PC-3 (cell line): Measurements from ENCODE around the gene GNG11. TPM values are rescaled to one million over a fixed set of nuclear protein-coding genes. Genes with fewer than 3 reads are reported as not detected.

Source experiments
- ATAC-seq: fragments of 200-7000 bp; cut with Tn5 transposase; 2 replicates; pipeline ENCODE4 v1.9.1; 2020; ENCODE audit warnings: mild to moderate bottlenecking, moderate library complexity
- BruUV-seq: library from RNA; stranded (reverse); fragments of 400-500 nt; replicated peaks from 2 replicates; lab custom pipeline; 2021; lab: Mats Ljungman, UMichigan
- CTCF ChIA-PET: fragments of 300-600 bp; sonication (Branson Sonifier 250); formaldehyde crosslinking; loops from one replicate; lab custom pipeline; 2022; ENCODE audit warnings: antibody characterized with exemption; lab: Charles Lee
- POLR2A ChIA-PET: fragments of 300-600 bp; sonication (Branson Sonifier 250); formaldehyde crosslinking; loops from one replicate; lab custom pipeline; 2022; ENCODE audit warnings: antibody characterized with exemption; ENCODE audit not compliant: unreplicated experiment; lab: Charles Lee
- DNase-seq: peaks from one replicate; pipeline ENCODE4 v3.0.0-alpha.2; 2015
- H2AFZ ChIP-seq: fragments of 300-600 bp; sonication (generic); 2 replicates; pipeline ENCODE4 v1.6.0; 2016; ENCODE audit warnings: antibody characterized with exemption, low read length
- H3F3A ChIP-seq: fragments of 300-600 bp; sonication (generic); one replicate; pipeline ENCODE4 v1.6.0; 2017; ENCODE audit warnings: antibody characterized with exemption, low read length, control low read depth, mild to moderate bottlenecking; ENCODE audit not compliant: unreplicated experiment
- H3K27ac ChIP-seq: fragments of 300-600 bp; sonication (generic); 2 replicates; pipeline ENCODE4 v1.5.1; 2016; ENCODE audit warnings: mild to moderate bottlenecking, low read length
- H3K27me3 ChIP-seq: fragments of 300-600 bp; sonication (generic); 2 replicates; pipeline ENCODE4 v1.6.1; 2016; ENCODE audit warnings: low read length, mixed read lengths
- H3K36me3 ChIP-seq: fragments of 300-600 bp; sonication (generic); 2 replicates; pipeline ENCODE4 v1.6.1; 2016; ENCODE audit warnings: low read depth, mixed run types, low read length, mixed read lengths
- H3K4me1 ChIP-seq: fragments of 300-600 bp; sonication (generic); 2 replicates; pipeline ENCODE4 v1.5.1; 2016; ENCODE audit warnings: low read length; ENCODE audit not compliant: insufficient read depth
- H3K4me2 ChIP-seq: fragments of 300-600 bp; sonication (generic); 2 replicates; pipeline ENCODE4 v1.6.0; 2016; ENCODE audit warnings: low read length
- H3K4me3 ChIP-seq: fragments of 300-600 bp; sonication (generic); 2 replicates; pipeline ENCODE4 v1.5.1; 2016; ENCODE audit warnings: mild to moderate bottlenecking, low read length, mixed read lengths
- H3K79me2 ChIP-seq: fragments of 300-600 bp; sonication (generic); 2 replicates; pipeline ENCODE4 v1.6.1; 2017; ENCODE audit warnings: low read length, mixed read lengths
- H3K9ac ChIP-seq: fragments of 300-600 bp; sonication (generic); 2 replicates; pipeline ENCODE4 v1.6.0; 2016; ENCODE audit warnings: mild to moderate bottlenecking, low read length
- H3K9me2 ChIP-seq: fragments of 300-600 bp; sonication (generic); replicated peaks from 2 replicates; pipeline ENCODE4 v1.6.1; 2016; ENCODE audit warnings: mixed run types, low read length, mixed read lengths
- H3K9me3 ChIP-seq: fragments of 300-600 bp; sonication (generic); 2 replicates; pipeline ENCODE4 v1.6.1; 2016; ENCODE audit warnings: low read length, mixed read lengths
- H4K20me1 ChIP-seq: fragments of 300-600 bp; sonication (generic); 2 replicates; pipeline ENCODE4 v1.6.1; 2016; ENCODE audit warnings: low read length, mixed read lengths
- CTCF ChIP-seq: fragments of 300-600 bp; sonication (generic); conservative IDR thresholded peaks from 2 replicates; pipeline ENCODE4 v1.5.1; 2017; ENCODE audit warnings: antibody characterized with exemption, low read depth, mild to moderate bottlenecking, low read length
- EZH2 ChIP-seq: fragments of 300-600 bp; sonication (generic); IDR thresholded peaks from one replicate; pipeline ENCODE4 v1.6.1; 2017; ENCODE audit warnings: antibody characterized with exemption, mild to moderate bottlenecking, low read length; ENCODE audit not compliant: unreplicated experiment
- EZH2phosphoT487 ChIP-seq: fragments of 300-600 bp; sonication (generic); IDR thresholded peaks from 2 replicates; pipeline ENCODE4 v1.6.1; 2018; ENCODE audit warnings: mild to moderate bottlenecking, antibody characterized with exemption, low read length, borderline replicate concordance
- intact Hi-C: fragments of 100-400 bp; cut with micrococcal nuclease; formaldehyde crosslinking; loops from 2 replicates; pipeline ENCODE4 v1.9.0; 2023
- total RNA-seq: library from RNA; depleted of rRNA; stranded (reverse); fragments of >200 nt; gene quantifications from 2 replicates; pipeline ENCODE4 v1.2.3, GENCODE V29; 2014

The GNG11 gene
- total RNA-seq, 1 experiment from 2014 or later = 3.0 TPM

GRCh38 chr7:93883078-93883916 is 38.2 kb upstream of the GNG11 start:
- ATAC-seq = no peak
- H3F3A ChIP-seq = no peaks in the 10 kb centered on the region

GRCh38 chr7:93883917-93884345 is 37.6 kb upstream of the GNG11 start:
- DNase-seq (no peak), ATAC-seq (no peak)
- intact Hi-C loops = no loop called here
- no peaks in the 10 kb centered on the region for H3K9me2 ChIP-seq
- TF ChIP-seq EZH2phosphoT487 = no peak
- TF ChIP-seq CTCF = no peak
- no peak for TF ChIP-seq EZH2
- no peak overlapping the region for H3K27ac ChIP-seq
- peaks cover 8% of the 10 kb centered on the region for H4K20me1 ChIP-seq
- H3F3A ChIP-seq = no peaks in the 10 kb centered on the region
- H3K9me3 ChIP-seq = no peaks in the 10 kb centered on the region
- no TSS peak for BruUV-seq
- no peak overlapping the region for H3K4me3 ChIP-seq
- no peaks in the 10 kb centered on the region for H3K27me3 ChIP-seq
- H3K4me1 ChIP-seq = peaks cover 8% of the 10 kb centered on the region
- no peak overlapping the region for H2AFZ ChIP-seq
- POLR2A ChIA-PET = no interaction called here
- CTCF ChIA-PET = no interaction called here
- H3K79me2 ChIP-seq = peaks cover 4% of the 10 kb centered on the region; the same call in 1 of the 2 replicates
- H3K9ac ChIP-seq = no peak overlapping the region
- H3K4me2 ChIP-seq = no peak overlapping the region
- H3K36me3 ChIP-seq = peaks cover 6% of the 10 kb centered on the region; the same call in 1 of the 2 replicates

More at GRCh38 chr7:93883078-93883916, 38.2 kb upstream of the GNG11 start:
- no peaks in the 10 kb centered on the region for H3K79me2 ChIP-seq
- no peaks in the 10 kb centered on the region for H3K9me3 ChIP-seq
- intact Hi-C loops = no loop called here
- no peak for DNase-seq
- POLR2A ChIA-PET = no interaction called here
- H4K20me1 ChIP-seq = peaks cover 6% of the 10 kb centered on the region; the same call in 1 of the 2 replicates
- no peak overlapping the region for H3K4me2 ChIP-seq
- 0 out of 2 replicates have a peak, but pooled peaks cover 4% of the 10 kb centered on the region for H3K4me1 ChIP-seq
- no peak overlapping the region for H2AFZ ChIP-seq
- no TSS peak for BruUV-seq
- H3K27me3 ChIP-seq = no peaks in the 10 kb centered on the region
- no peaks in the 10 kb centered on the region for H3K9me2 ChIP-seq
- H3K9ac ChIP-seq = no peak overlapping the region
- TF ChIP-seq EZH2 = no peak
- TF ChIP-seq EZH2phosphoT487 = no peak
- TF ChIP-seq CTCF = no peak
- no peak overlapping the region for H3K27ac ChIP-seq
- CTCF ChIA-PET = interaction anchor here (0.6 kb wide), 2 partner anchors 204 to 1349 kb away, joined by 3 to 6 read pairs; no protein-coding TSS in a partner anchor
- H3K36me3 ChIP-seq = peaks cover 6% of the 10 kb centered on the region; the same call in 1 of the 2 replicates
- no peak overlapping the region for H3K4me3 ChIP-seq

GRCh38 chr7:93884541-93884940 is 37.0 kb upstream of the GNG11 start:
- H3K4me3 ChIP-seq = no peak overlapping the region
- peaks cover 6% of the 10 kb centered on the region; the same call in 1 of the 2 replicates for H3K79me2 ChIP-seq
- TF ChIP-seq CTCF (no peak), EZH2phosphoT487 (no peak), EZH2 (no peak)
- ATAC-seq = no peak
- no peaks in the 10 kb centered on the region for H3K27me3 ChIP-seq
- peaks cover 9% of the 10 kb centered on the region for H4K20me1 ChIP-seq
- CTCF ChIA-PET = no interaction called here
- POLR2A ChIA-PET = no interaction called here
- no TSS peak for BruUV-seq
- no peaks in the 10 kb centered on the region for H3F3A ChIP-seq
- H3K9me2 ChIP-seq = no peaks in the 10 kb centered on the region
- no peak for DNase-seq
- H3K4me1 ChIP-seq = peaks cover 10% of the 10 kb centered on the region
- intact Hi-C loops = no loop called here
- no peak overlapping the region for H2AFZ ChIP-seq
- no peak overlapping the region for H3K9ac ChIP-seq
- H3K27ac ChIP-seq = no peak overlapping the region
- no peak overlapping the region for H3K4me2 ChIP-seq
- H3K9me3 ChIP-seq = no peaks in the 10 kb centered on the region
- H3K36me3 ChIP-seq = peaks cover 6% of the 10 kb centered on the region; the same call in 1 of the 2 replicates
